Psoas muscle (tissue), 8 donors: Measurements from ENCODE around the gene FAXDC2. TPM values are rescaled to one million over a fixed set of nuclear protein-coding genes. Genes with fewer than 3 reads are reported as not detected.
"Not testable (repeated sequence)": the region's sequence is repeated elsewhere in the genome, so short reads cannot be mapped to it uniquely, and the experiment has no call there.

Experiments
- ATAC-seq, 4 donors: fragments of 200-7000 bp; cut with Tn5 transposase; one replicate each; pipeline ENCODE4 v1.9.1; 2020; ENCODE audit warnings: moderate library complexity in 3 of 4, mild to moderate bottlenecking in 2 of 4
- DNase-seq, 2 donors: peaks; one replicate each; pipeline ENCODE4 v3.0.0-alpha.2; 2020
- H3K27ac ChIP-seq: fragments of 200-600 bp; one replicate; pipeline ENCODE4 v1.8.0; 2022
- H3K27me3 ChIP-seq, 3 donors: fragments of 200-600 bp in 1 of 3; one replicate each; pipeline versions ENCODE4 v1.6.1 to v1.8.0; 2013 to 2022; ENCODE audit warnings: low read length in 2 of 3, mild to moderate bottlenecking in 2 of 3, moderate library complexity in 1 of 3; ENCODE audit not compliant: insufficient read depth in 3 of 3
- H3K36me3 ChIP-seq, 2 donors: fragments of 200-600 bp in 1 of 2; one replicate each; pipeline versions ENCODE4 v1.6.1 to v1.8.0; 2013 to 2022; ENCODE audit warnings: low read depth in 1 of 2, mild to moderate bottlenecking in 1 of 2, moderate library complexity in 1 of 2; ENCODE audit not compliant: insufficient read depth in 1 of 2
- H3K4me1 ChIP-seq: fragments of 200-600 bp; one replicate; pipeline ENCODE4 v1.8.0; 2022
- H3K4me3 ChIP-seq: fragments of 200-600 bp; one replicate; pipeline ENCODE4 v1.8.0; 2022; ENCODE audit warnings: mild to moderate bottlenecking
- H3K9me3 ChIP-seq: fragments of 200-600 bp; one replicate; pipeline ENCODE4 v1.8.0; 2022
- CTCF ChIP-seq: fragments of 200-600 bp; IDR thresholded peaks from one replicate; pipeline ENCODE4 v1.8.0; 2022; ENCODE audit warnings: antibody characterized with exemption
- WGBS, 3 donors: extraction: QIAGEN DNeasy Blood & Tissue Kit; methylation state at CpG; one replicate each; pipeline versions ENCODE4 v1.1.6 to v1.1.7; 2013; 5-methylcytosine and 5-hydroxymethylcytosine counted together
- intact Hi-C, 2 donors: fragments of 100-400 bp; cut with DNase I; formaldehyde crosslinking; loops; one replicate each; pipeline versions ENCODE4 v1.11.0 to v1.14.2; 2022
- polyA plus RNA-seq, 3 donors: library from polyadenylated mRNA; stranded (reverse); fragments of 200-250 nt; gene quantifications; one replicate each; pipeline ENCODE4 v1.2.3, GENCODE V29; 2013
- total RNA-seq, 4 donors: library from RNA; stranded (reverse); fragmentation: NEBNext Ultra II Directional in 2 of 4; extraction: Animal tissue kit (Norgen Biotek cat#: 25700) in 2 of 4; gene quantifications; one replicate each; pipeline versions ENCODE4 v1.2.1 to v1.2.4, GENCODE V29; 2021 to 2023
- donor health status: healthy with polysubstance abuse.
- donor health status: DM: no; HTN: no; CAD: no; lungs with moderate emphysema.
- donor health status: Bipolar disorder and iron deficiency.
- donor health status: healthy.
- donor health status: DM: yes; HTN: yes; CAD: no.
- donor health status: DM: no; HTN: no; CAD: no.
- donor health status: DM: no; HTN: no; CAD: no.
- donor health status: DM: yes; HTN: yes; CAD: no.

The FAXDC2 gene
- total and polyA plus RNA-seq, 7 donors = 1.5 to 11.0 (median 3.1) TPM

DNA sequence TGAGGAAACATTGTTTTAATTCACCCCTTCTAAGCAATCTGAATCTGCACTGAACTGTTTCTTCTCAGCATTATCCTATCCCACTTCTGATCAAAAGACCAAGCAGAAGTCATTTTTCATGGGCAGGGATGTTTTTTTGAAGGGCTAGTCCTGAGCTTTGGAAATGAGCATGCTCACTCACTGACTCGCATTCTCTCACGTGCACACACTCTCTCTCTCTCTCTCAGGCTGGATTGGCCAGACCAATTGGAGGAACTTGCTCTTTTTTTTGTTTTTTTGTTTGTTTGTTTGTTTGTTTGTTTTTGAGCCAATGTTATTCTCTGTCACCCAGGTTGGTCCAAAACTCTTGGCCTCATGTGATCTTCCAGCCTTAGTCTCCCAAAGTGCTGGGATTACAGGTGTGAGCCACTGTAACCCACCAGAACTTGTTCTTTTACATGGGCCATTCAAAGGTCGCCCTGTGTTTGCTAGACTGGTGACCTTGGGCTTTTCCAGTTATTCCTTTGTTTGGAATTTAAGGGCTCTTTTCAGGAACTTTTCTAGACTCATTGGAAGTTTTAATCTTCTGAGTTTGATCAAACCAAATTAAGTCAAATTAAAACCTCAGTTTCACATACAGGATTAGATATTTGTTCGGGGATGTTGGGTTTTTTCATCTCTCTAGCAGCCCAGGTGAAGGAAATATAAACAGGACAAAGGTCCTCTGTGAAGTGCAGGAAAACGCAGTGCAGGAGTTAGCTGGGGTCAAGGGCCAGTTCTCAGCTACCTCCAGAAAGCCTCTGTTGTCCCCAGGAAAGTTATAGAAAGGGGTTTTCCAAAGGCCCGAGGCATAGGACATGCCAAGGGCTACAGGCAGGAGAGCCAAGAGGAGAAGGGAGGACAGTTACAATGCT, 13.1 kb downstream of the FAXDC2 start:
- Histone ChIP-seq H3K27me3 (no peaks in the 10 kb centered on the region), H3K36me3 (peaks cover 0 to 27% of the 10 kb centered on the region in 2 donors), H3K9me3 (no peaks in the 10 kb centered on the region), H3K4me3 (no peak overlapping the region), H3K27ac (no peak overlapping the region), H3K4me1 (peaks cover 9% of the 10 kb centered on the region)
- WGBS, 3 donors = 84 to 89% (median 85%) methylated on average over 6 of the region's 6 CpGs
- ATAC-seq = no peak
- TF ChIP-seq CTCF = no peak
- intact Hi-C loops = no loop called here
- no peak for DNase-seq

- intact Hi-C loops = no loop called here
- ATAC-seq (no peak), DNase-seq (no peak)
- H3K27ac ChIP-seq = peak overlapping the region; percentile 3
- 76 to 81% (median 77%) methylated on average over 6 of the region's 6 CpGs for WGBS, 3 donors
- H3K27me3 ChIP-seq = no peaks in the 10 kb centered on the region
- peaks cover 9% of the 10 kb centered on the region for H3K4me1 ChIP-seq
- TF ChIP-seq CTCF = no peak
- H3K36me3 ChIP-seq = peaks cover 0 to 37% of the 10 kb centered on the region in 2 donors
- H3K9me3 ChIP-seq = no peaks in the 10 kb centered on the region
- H3K4me3 ChIP-seq = no peak overlapping the region
These were observed 14.2 kb downstream of the FAXDC2 start for GRCh38 chr5:154836225-154836624.

DNA sequence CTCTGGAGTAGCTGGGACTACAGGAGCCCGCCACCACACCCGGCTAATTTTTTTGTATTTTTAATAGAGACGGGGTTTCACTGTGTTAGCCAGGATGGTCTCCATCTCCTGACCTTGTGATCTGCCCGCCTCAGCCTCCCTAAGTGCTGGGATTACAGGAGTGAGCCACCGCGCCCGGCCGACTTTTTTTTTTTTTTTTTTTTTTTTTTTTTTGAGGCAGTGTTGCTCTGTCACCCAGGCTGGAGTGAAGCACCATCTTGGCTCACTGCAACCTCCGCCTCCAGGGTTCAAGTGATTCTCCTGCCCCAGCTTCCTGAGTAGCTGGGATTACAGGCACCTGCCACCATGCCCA, 14.7 kb downstream of the FAXDC2 start:
- Histone ChIP-seq H3K4me3 (peak overlapping the region; percentile 7), H3K27ac (peak overlapping the region; percentile 3), H3K36me3 (peaks cover 0 to 43% of the 10 kb centered on the region in 2 donors)
- DNase-seq, ATAC-seq, H3K27me3 ChIP-seq, intact Hi-C loops, H3K9me3 ChIP-seq, H3K4me1 ChIP-seq: not testable (repeated sequence)
- WGBS, 3 donors = 59 to 74% (median 60%) methylated on average over 8 to 9 of the region's 9 CpGs

DNA sequence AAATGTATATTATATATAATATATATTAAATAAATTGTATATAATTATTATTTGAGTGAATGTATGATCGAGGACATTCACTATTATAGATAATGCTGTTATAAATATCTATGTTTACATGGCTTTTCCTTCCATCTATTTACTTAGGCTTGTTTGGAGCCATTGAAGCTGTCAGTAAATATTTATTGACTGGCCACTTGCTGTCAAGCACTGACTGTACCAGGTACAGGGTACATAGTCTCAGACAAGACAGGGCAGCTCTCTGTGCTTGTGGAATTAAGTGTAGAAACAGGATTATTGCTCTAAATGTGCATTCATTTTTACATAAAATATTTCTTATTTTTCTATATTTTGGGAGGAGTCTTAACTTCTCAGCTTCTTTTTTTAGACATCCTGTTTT, 16.4 kb downstream of the FAXDC2 start:
- peaks cover 0 to 58% of the 10 kb centered on the region in 2 donors for H3K36me3 ChIP-seq
- WGBS, 3 donors = 84 to 100% (median 100%) methylated on average over 1 of the region's 1 CpG
- no peaks in the 10 kb centered on the region for H3K9me3 ChIP-seq
- peaks cover 9% of the 10 kb centered on the region for H3K4me1 ChIP-seq
- no peaks in the 10 kb centered on the region for H3K27me3 ChIP-seq
- ATAC-seq (no peak), DNase-seq (no peak)
- intact Hi-C loops = no loop called here
- TF ChIP-seq CTCF = no peak
- H3K27ac ChIP-seq = no peak overlapping the region
- H3K4me3 ChIP-seq = no peak overlapping the region

DNA sequence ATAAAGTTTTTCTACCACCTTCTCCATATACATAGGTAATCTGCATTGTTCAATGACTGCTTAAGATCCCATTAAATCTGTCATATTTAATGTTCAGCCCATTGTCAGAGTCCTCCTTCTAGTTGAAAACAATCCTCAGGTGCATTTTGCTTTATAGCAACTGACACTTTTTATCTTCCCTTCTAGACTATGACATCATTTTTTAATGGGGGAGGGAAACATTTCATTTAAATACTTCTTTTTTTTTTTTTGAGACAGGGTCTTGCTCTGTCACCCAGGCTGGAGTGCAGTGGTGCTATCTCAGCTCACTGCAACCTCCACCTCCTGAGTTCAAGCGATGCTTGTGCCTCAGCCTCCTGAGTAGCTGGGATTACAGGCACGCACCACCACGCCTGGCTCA, 17.6 kb downstream of the FAXDC2 start:
- H3K27me3 ChIP-seq, ATAC-seq, H3K9me3 ChIP-seq, H3K4me1 ChIP-seq, H3K4me3 ChIP-seq, DNase-seq, intact Hi-C loops, H3K27ac ChIP-seq: not testable (repeated sequence)
- peaks cover 0 to 60% of the 10 kb centered on the region in 2 donors for H3K36me3 ChIP-seq
- WGBS, 3 donors = 98 to 99% (median 99%) methylated on average over 3 of the region's 3 CpGs
